Activated T-cell treated with anti-CD3 and anti-CD28 coated beads, Interleukin-2, amount 50 U/mL, for 24 hours (primary cell): ENCODE data around the gene FAM186B.
"Not testable (repeated sequence)": the region's sequence is repeated elsewhere in the genome, so short reads cannot be mapped to it uniquely, and the experiment has no call there.

Experiments
- DNase-seq: peaks from one replicate; pipeline ENCODE4 v3.0.0-alpha.2; 2020
- H3K27ac Mint-ChIP-seq: 2 replicates; pipeline ENCODE4 v1.8.0; 2020; ENCODE audit warnings: mild to moderate bottlenecking, mixed read lengths
- H3K27me3 Mint-ChIP-seq: 2 replicates; pipeline ENCODE4 v1.8.0; 2020; ENCODE audit warnings: mixed read lengths
- H3K36me3 Mint-ChIP-seq: 2 replicates; pipeline ENCODE4 v1.8.0; 2020; ENCODE audit warnings: low read depth, mixed read lengths
- H3K4me1 Mint-ChIP-seq: 2 replicates; pipeline ENCODE4 v1.8.0; 2020; ENCODE audit warnings: low read depth, mixed read lengths
- H3K4me3 Mint-ChIP-seq: 2 replicates; pipeline ENCODE4 v1.8.0; 2020; ENCODE audit warnings: mild to moderate bottlenecking, moderate library complexity, mixed read lengths
- H3K9me3 Mint-ChIP-seq: 2 replicates; pipeline ENCODE4 v1.8.0; 2020; ENCODE audit warnings: mixed read lengths

The FAM186B gene, protein sequence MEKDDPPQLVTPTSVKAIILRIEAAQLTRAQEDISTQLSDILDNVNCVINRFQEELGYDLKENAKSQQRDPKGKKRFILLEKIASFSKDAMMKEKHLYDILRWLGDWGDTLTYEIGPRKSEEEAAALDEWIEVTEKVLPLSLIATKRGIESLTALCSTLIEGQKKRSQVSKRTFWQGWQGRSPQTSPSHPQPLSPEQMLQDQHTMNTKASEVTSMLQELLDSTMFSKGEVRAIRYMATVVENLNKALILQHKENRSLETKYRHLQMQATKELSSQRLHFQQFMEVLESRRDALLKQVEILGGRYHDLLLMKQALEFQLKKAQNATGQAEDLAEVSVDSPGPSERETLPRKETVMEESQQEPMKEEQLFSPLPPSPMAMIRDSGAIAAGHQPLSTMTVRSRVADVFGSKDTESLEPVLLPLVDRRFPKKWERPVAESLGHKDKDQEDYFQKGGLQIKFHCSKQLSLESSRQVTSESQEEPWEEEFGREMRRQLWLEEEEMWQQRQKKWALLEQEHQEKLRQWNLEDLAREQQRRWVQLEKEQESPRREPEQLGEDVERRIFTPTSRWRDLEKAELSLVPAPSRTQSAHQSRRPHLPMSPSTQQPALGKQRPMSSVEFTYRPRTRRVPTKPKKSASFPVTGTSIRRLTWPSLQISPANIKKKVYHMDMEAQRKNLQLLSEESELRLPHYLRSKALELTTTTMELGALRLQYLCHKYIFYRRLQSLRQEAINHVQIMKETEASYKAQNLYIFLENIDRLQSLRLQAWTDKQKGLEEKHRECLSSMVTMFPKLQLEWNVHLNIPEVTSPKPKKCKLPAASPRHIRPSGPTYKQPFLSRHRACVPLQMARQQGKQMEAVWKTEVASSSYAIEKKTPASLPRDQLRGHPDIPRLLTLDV

DNA sequence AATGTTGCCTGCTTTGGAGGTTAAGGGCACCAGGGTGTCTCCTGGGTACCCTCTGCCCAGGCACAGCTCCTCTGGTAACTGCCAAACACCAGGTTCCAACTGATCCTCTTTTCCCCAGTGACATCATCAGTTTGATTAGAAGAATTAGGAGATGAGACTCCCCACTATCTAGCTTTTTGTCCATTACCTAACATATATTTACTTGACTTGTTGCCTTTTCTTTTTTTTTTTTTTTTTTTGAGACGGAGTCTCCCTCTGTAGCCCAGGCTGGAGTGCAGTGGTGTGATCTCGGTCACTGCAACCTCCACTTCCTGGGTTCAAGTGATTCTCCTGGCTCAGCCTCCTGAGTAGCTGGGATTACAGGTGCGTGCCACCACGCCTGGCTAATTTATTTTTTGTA is at the start of gene FAM186B:
TSS of gene FAM186B (minus strand) at position 101 of the 400 bp plus-strand sequence. CDS start 162 bp downstream, outside the sequence.
- not testable (repeated sequence) for H3K4me1 Mint-ChIP-seq, H3K4me3 Mint-ChIP-seq, H3K36me3 Mint-ChIP-seq, H3K27me3 Mint-ChIP-seq, H3K27ac Mint-ChIP-seq, DNase-seq, H3K9me3 Mint-ChIP-seq

DNA sequence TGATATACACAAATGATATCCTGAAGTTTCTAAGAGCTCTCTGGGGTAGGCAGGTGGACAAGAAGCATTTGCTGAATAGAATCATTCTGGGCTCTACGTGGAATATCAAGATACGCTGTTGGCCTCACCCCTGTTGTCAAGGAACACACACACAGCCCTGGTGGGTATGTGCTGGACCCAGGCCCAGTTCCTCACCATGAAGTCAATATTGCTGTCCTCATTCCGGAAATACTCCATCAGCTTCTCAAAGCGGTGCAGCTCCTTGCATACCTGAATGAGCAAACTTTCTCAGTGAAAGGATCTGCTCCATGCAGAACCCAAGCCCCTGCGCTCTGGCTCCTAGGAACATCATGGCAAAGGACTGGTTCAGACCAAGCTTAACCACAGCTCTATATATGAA is 49.3 kb upstream of the FAM186B start:
- Mint-ChIP-seq H3K27me3 (no peaks in the 10 kb centered on the region), H3K36me3 (peaks cover 84% of the 10 kb centered on the region), H3K9me3 (no peaks in the 10 kb centered on the region), H3K27ac (no peak overlapping the region), H3K4me1 (peaks cover 21% of the 10 kb centered on the region), H3K4me3 (no peak overlapping the region)
- no peak for DNase-seq

DNA sequence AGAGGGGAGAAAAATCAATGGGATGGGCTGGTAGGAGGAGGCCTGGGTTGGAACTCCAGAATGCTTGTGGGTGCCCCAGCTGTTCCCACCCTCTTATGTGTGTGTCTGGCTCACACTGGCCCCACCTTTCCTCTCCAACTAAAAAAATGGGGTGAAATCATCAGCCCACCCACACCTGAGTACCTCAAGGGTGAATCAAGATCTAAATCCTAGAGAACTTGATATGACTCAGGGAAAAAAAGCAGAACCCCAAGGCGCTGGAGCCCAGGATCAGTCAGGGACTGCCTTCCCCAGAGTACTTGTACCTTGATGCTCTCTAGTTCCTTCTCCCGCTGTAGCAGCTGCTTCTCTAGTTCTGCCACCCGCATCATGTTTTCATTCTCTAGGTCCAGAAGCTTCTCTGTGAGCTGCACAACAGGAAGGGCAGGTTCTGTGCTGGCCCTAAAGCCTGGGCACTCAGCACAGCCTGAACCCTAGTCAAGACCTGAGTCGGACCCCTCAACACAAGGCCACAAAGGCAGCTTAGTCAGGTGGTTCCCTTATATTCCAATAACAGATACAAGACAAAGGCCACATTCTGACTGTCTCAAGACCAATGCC is 47.6 kb upstream of the FAM186B start:
- peaks cover 30% of the 10 kb centered on the region for H3K4me1 Mint-ChIP-seq
- no peak overlapping the region for H3K4me3 Mint-ChIP-seq
- H3K9me3 Mint-ChIP-seq, result no peaks in the 10 kb centered on the region
- no peak for DNase-seq
- peaks cover 87% of the 10 kb centered on the region for H3K36me3 Mint-ChIP-seq
- peak overlapping the region; percentile 62 for H3K27ac Mint-ChIP-seq
- no peaks in the 10 kb centered on the region for H3K27me3 Mint-ChIP-seq

DNA sequence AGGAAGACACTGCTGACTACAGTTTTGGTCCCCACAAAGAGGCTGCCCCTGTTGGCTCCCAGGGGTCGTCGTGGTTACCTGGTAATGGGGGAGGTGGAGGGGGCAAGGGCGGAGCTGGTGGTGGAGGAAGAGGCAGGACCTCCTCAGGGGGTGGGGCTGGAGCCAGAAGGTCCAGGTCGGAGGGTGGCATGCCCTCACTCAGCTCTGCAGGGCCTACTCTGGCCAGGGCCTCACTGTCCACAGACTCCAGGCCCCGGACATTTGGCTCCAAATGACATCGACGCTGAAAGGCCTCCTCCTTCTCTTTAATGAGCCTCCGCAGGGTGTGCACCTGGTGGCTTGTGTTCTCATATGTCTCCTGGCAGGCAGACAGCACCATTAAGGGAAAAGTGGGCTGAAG is 46.4 kb upstream of the FAM186B start:
- peaks cover 26% of the 10 kb centered on the region for H3K4me1 Mint-ChIP-seq

DNA sequence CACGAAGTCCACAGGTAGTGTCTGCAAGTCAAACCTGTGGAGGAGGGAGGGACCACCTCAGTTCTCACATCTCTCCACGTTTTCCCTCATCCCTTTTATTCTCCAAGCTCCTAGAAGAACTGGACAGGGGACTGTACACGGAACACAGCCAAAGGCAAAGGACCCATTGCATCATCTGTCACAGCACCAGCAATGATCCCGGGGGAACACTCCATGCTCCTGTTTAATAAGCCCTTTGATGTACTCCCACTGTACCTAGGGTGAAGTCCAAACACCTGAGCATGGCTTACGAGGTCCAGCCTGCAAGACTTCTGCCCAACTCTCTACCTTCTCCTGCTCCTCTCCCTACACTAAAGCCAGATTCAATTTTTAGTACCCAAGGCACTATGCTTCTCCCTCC is 44.5 kb upstream of the FAM186B start:
- no peaks in the 10 kb centered on the region for H3K27me3 Mint-ChIP-seq
- no peak for DNase-seq
- H3K4me3 Mint-ChIP-seq, result no peak overlapping the region
- peaks cover 92% of the 10 kb centered on the region for H3K36me3 Mint-ChIP-seq
- H3K27ac Mint-ChIP-seq, result peak overlapping the region; percentile 15
- H3K9me3 Mint-ChIP-seq, result no peaks in the 10 kb centered on the region
- peaks cover 24% of the 10 kb centered on the region for H3K4me1 Mint-ChIP-seq

More for the DNA sequence above, 46.4 kb upstream of the FAM186B start:
- H3K4me3 Mint-ChIP-seq, result no peak overlapping the region
- H3K9me3 Mint-ChIP-seq, result no peaks in the 10 kb centered on the region
- H3K36me3 Mint-ChIP-seq, result peaks cover 88% of the 10 kb centered on the region
- peak overlapping the region; percentile 53 for H3K27ac Mint-ChIP-seq
- H3K27me3 Mint-ChIP-seq, result no peaks in the 10 kb centered on the region
- DNase-seq, result no peak

DNA sequence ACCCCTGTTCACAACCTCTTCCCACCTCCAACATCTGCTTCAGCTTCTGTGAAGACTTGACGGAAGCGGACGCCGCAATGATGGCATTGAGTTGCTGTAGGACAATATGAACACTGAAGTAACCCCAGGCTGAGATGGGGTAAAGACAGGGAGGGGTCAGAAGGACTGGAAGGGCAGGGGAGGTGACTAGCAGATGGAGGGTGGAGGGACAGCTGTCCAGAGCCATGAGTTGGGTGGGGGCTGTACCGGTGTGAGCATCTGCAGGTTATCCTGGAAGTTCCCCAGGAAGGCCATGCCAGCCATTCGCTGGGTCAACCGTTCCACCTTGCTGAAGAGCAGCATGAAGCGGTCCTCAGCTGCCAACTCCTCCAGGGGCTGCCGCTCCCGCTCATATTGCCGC is 44.0 kb upstream of the FAM186B start:
- DNase-seq, result no peak
- Mint-ChIP-seq H3K4me3 (no peak overlapping the region), H3K27me3 (no peaks in the 10 kb centered on the region), H3K9me3 (no peaks in the 10 kb centered on the region), H3K4me1 (peaks cover 29% of the 10 kb centered on the region), H3K27ac (peak overlapping the region; percentile 58), H3K36me3 (peaks cover 93% of the 10 kb centered on the region)

DNA sequence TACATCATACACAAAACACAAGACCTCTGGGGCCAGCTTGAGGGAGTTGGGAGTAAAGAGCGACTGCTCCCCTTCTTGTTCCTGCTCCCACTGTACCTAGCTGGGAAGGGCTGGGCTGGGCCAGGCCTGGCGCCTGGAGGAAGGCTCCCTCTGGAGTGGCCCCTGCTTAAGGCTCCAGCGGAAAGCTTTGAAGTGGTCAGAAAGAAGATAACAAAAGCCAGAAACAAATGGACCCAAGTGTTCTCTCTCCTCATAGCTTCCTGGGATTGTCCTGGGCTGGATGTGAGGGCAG is 43.2 kb upstream of the FAM186B start:
- DNase-seq, result no peak
- Mint-ChIP-seq H3K4me3 (no peak overlapping the region), H3K27me3 (no peaks in the 10 kb centered on the region), H3K4me1 (peaks cover 32% of the 10 kb centered on the region), H3K36me3 (peaks cover 94% of the 10 kb centered on the region), H3K27ac (peak overlapping the region; percentile 70), H3K9me3 (no peaks in the 10 kb centered on the region)

DNA sequence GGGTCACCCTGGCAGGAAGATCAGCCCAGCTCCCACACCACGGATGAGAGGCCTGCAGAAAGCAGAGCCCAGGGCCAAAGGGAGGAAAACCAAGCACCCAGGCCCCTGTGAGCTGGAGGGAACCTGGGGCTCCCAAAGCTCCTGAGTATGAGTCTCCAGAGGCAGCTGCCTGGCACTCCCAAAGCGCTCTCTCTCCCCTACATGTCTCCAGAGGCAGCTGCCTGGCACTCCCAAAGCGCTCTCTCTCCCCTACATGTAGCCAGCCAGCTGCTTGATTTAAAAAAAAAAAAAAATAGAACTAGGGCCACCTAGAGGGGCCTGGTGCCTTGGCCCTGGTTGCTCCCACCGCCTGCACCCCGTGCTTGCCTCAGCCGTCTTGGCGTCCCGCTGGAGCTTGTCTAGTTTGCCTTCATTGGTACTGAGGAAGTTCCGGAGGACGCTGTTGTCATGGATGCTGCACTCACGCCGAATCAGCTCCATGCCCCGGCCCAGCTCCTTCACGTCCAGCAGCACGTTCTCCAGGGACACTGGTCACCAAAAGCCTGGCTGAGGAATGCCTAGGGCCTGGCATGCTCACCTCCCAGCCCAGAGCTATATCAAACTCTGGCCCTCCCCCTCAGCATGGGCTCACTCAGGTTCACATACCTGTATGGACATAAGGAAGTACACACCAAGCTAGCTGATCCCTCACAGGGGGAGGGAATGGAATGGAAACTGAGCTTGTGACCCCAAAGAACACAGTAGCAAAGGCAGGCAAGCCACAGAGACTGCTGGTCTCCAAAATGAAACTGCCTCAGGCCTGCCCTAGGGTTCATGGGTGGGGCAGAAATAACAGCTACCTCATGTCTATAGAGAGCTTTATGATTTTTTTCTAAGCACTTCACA is 42.6 kb upstream of the FAM186B start:
- no peak for DNase-seq
- peaks cover 32% of the 10 kb centered on the region for H3K4me1 Mint-ChIP-seq
- peaks cover 96% of the 10 kb centered on the region for H3K36me3 Mint-ChIP-seq
- H3K27me3 Mint-ChIP-seq, result no peaks in the 10 kb centered on the region
- no peaks in the 10 kb centered on the region for H3K9me3 Mint-ChIP-seq
- H3K4me3 Mint-ChIP-seq, result no peak overlapping the region
- peak overlapping the region; percentile 70 for H3K27ac Mint-ChIP-seq

DNA sequence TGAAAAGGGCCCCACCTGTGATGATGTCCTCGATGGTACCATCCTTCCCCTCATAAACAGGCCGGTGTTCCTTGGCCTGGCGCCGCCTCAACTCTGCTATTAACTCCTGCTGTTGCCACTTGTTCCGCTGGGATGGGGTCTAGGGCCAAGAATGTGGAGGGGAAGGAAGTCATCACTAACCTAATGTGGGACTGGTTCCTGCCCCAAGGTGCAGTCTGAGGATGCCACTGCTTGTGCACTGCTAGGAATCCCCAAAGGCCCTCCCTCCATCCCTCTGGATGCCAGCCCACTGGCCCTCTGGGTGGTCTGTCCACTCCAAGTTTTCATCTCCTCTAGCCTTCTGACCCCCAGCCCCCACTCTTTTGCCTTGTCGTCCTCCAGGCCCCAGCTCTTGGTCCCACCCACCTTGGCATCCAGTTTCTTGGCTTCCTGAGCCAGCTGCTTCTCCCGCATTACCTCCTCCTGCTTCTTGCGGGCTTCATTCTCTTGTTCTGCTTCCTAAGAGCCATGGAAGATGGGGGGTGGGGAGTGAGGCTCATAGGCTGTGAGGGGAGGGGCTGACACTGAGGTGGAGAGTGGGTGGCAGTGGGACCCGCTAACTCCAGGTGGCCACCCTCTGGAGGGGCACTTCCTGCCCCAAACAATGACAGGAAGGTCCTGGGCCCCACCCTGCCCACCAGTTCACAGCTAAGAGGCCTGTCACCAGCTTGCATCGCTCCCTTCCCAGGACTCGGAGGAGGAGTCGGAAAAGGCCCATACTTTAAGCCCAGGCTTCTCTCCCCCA is 41.6 kb upstream of the FAM186B start:
- peaks cover 32% of the 10 kb centered on the region for H3K4me1 Mint-ChIP-seq
- peak overlapping the region; percentile 50 for H3K27ac Mint-ChIP-seq
- no peak for DNase-seq
- H3K36me3 Mint-ChIP-seq, result peaks cover 93% of the 10 kb centered on the region
- H3K27me3 Mint-ChIP-seq, result no peaks in the 10 kb centered on the region
- no peak overlapping the region for H3K4me3 Mint-ChIP-seq
- H3K9me3 Mint-ChIP-seq, result no peaks in the 10 kb centered on the region

DNA sequence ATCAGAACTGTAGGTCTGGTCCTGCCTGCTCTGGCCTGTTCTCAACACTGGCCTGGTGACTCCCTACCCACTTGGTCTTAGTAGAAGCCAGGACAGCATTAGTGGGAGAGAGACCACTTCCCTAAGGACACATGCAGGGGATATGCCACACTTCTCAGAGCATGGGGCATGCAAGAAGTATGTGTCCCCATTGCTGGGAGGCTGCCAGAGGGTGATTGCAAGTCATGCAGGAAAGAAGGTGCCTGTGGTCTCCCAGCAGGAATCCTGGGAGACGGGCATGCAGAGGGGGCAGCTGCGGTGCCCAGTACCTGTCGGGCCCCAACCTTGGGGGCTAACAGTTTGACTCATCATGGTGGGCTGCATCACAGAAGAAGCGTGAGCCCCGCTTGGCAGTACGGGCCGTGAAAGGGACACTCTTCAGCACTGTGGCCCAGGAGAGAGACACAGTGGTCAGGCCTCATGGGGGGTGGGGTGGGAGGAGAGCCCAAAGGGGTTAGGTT is 40.9 kb upstream of the FAM186B start:
- no peak for DNase-seq
- Mint-ChIP-seq H3K36me3 (peaks cover 86% of the 10 kb centered on the region), H3K27ac (no peak overlapping the region), H3K27me3 (no peaks in the 10 kb centered on the region), H3K4me1 (peaks cover 32% of the 10 kb centered on the region), H3K9me3 (no peaks in the 10 kb centered on the region), H3K4me3 (no peak overlapping the region)

DNA sequence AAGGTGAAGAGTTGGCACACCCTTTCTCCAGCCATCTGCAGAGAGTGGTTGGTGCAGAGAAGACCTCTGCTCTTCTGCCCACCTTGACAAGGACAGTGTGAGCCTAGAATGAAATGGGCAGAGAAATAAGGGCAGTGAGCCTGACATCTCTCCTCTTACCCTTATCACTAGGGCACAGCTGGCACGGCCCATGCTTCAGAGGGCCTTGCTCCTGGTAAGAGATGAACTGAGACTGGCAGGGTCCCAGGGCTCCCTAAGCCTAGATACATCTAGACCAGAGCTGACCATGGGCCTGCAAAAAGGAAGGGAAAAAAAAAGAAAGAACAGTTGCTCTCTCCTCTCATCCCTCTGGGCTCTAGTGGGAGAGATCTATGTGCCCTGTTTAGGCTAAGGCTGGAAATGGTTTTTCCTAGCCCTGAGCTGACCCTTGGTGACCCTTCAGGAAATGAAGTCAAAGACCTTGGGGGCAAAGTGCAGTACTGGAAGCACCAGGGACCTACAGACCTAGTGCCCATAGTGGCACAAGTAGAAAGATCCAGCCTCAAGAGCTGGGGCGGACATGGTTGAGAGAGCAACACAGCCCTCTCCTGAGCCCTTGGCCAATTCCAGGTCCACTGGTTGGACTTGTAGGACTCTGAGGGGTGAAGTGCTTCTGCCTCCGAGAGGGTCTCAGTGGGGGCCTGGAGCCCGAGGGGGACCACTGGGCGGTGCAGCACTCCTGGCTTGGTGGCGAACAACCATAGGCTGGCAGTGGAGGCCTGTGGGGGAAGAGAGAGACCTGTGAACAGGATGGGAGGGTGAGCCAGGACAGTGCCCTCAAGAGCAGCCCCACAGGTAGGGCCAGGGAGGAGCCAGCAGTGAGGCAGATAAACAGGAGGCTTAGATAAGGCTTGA is 40.0 kb upstream of the FAM186B start:
- peaks cover 77% of the 10 kb centered on the region for H3K36me3 Mint-ChIP-seq
- H3K27ac Mint-ChIP-seq, result peak overlapping the region; percentile 81
- peaks cover 32% of the 10 kb centered on the region for H3K4me1 Mint-ChIP-seq
- no peak overlapping the region for H3K4me3 Mint-ChIP-seq
- no peaks in the 10 kb centered on the region for H3K27me3 Mint-ChIP-seq
- DNase-seq, result no peak
- no peaks in the 10 kb centered on the region for H3K9me3 Mint-ChIP-seq

DNA sequence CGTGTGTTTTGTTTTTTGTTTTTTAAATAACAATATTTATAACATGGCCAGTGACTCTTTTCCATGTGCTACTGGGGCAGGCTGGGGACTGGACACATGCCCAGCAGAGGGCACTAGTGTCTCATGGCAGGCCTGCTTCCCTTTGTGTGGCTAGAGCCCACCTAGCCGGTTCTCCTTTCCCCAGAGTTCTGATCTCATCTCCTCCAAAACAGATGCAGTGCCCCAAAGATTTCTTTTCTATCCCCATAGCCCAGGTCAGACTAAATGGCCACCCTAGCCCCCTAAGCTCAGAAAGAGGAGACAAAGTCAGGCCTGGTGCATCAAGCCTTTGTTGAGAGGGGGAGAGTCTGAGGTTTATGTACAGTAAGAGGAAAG is 39.2 kb upstream of the FAM186B start:
- H3K36me3 Mint-ChIP-seq, result peaks cover 70% of the 10 kb centered on the region
- H3K4me3 Mint-ChIP-seq, result no peak overlapping the region
- peak overlapping the region; percentile 81 for H3K27ac Mint-ChIP-seq
- H3K4me1 Mint-ChIP-seq, result peaks cover 32% of the 10 kb centered on the region
- H3K9me3 Mint-ChIP-seq, result no peaks in the 10 kb centered on the region
- H3K27me3 Mint-ChIP-seq, result no peaks in the 10 kb centered on the region
- DNase-seq, result peak; percentile 85
